ENCODE results near the gene TDP2.

The TDP2 gene

DNA sequence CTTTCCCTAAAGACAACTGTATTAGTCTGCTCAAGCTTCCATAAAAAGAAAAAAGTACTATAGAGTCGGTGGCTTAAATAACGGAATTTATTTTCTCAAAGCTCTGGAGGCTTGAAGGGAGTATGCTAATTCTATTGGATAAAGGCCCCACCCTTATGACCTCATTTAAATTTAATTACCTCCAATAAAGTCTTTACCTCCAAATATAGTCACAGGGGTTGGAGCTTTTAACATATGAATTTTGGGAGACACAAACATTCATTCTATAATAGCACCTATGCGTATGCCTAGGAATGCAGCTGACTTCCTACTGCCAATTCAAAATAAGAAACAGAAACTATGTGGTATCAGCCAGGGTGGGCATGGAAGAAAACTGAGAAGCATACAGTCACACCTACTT, 46.1 kb downstream of the TDP2 start:
- TF ChIP-seq, protein P1, sequence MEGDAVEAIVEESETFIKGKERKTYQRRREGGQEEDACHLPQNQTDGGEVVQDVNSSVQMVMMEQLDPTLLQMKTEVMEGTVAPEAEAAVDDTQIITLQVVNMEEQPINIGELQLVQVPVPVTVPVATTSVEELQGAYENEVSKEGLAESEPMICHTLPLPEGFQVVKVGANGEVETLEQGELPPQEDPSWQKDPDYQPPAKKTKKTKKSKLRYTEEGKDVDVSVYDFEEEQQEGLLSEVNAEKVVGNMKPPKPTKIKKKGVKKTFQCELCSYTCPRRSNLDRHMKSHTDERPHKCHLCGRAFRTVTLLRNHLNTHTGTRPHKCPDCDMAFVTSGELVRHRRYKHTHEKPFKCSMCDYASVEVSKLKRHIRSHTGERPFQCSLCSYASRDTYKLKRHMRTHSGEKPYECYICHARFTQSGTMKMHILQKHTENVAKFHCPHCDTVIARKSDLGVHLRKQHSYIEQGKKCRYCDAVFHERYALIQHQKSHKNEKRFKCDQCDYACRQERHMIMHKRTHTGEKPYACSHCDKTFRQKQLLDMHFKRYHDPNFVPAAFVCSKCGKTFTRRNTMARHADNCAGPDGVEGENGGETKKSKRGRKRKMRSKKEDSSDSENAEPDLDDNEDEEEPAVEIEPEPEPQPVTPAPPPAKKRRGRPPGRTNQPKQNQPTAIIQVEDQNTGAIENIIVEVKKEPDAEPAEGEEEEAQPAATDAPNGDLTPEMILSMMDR (IDR thresholded peaks at IDR 0.05; ENCODE audit: low read depth, low read length) = no peak
- no peak for DNase-seq (ENCODE audit: extremely low read depth, low read depth)

DNA sequence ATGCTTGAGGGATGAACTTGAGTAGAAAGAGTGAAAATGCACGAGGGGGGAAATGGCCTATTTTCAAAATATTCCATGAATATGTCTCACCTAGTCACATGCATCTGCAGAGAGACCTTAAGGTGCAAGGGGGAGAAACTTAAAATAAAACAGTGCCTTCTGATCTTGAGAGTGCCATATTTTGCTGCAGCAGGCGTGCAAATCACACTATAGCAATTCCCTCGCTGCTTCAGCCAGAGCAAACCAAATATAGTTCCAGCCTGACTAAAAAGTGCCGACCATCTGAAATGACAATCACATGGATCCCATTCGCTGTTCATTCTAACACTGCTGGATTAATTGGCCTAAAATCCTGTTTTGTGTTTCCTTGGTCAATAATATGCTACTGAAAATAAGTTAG, 47.0 kb downstream of the TDP2 start:
- TF ChIP-seq, protein P1 (IDR thresholded peaks at IDR 0.05; ENCODE audit: low read depth, low read length) = no peak
- no peak for DNase-seq (ENCODE audit: extremely low read depth, low read depth)

DNA sequence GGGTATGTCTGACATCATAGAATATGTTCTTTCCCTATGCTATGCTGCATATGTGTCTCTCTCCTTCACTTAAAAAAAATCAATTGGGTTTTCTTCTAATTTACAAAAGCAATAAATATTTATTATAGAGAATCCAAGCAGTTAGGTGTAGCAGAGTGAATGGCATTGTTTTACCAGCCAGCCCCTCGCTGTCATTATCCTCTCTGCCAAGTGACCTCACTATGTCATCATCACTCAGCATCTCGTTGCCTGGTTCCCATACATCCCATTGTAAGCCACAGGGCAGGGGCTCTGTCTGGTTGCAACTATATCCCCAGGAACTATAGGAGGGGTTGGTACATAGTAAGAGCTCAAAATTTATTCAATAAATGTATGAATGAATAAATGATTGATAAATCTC, 52.1 kb downstream of the TDP2 start:
- no peak for DNase-seq (ENCODE audit: extremely low read depth, low read depth)
- TF ChIP-seq, protein P1 (IDR thresholded peaks at IDR 0.05; ENCODE audit: low read depth, low read length) = no peak

DNA sequence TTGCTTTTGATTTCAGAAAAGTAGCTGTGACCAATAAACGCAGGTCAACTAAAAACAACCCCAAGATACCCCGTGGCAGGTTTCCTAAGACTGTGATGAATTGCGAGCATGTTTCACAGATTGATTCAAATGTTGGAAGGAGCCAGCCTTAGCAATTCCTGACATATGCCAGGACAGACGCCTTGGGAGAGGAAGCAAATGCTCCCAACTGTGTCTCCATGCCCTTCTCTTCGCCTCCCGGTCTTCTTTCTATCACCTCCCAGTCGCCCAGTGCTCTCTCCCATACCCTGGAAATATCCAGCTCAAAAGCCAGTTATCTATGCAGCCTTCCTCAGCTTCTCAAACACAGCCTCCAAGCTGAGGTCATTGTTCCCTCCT, 52.7 kb downstream of the TDP2 start:
- DNase-seq (ENCODE audit: extremely low read depth, low read depth) = no peak
- TF ChIP-seq, protein P1 (IDR thresholded peaks at IDR 0.05; ENCODE audit: low read depth, low read length) = no peak

DNA sequence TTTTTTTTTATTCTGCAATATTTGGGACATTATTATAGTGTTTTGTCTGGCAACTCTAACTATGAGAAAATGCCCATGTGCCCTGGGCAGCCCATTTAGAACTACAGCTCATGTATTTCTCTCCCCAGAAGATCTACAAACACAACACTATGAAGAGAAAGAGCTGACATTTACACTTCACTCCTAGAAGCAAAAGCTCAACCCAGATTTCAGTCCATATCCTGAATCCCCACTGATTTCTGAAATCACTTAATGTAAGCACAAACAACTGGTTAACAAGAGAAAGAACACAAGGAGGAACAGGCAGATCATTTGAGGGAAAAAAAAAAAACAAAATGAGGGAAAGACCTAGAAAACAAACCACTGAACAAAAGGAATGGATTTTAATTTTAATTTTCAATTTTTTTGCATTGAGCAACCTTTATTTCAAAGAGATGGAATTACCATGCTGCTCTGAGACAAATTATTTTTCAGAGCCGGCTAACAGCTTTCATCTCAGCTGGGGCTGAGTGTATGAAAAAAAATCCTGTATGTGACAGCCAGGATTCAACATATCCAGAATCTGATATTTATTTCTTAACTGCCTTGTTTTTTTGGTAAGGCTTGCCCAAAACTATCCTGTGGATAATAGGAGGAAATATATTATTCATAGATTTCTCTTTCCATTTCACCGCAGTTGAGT, 53.2 kb downstream of the TDP2 start:
- no peak for DNase-seq (ENCODE audit: extremely low read depth, low read depth)
- TF ChIP-seq, protein P1 (IDR thresholded peaks at IDR 0.05; ENCODE audit: low read depth, low read length) = no peak

DNA sequence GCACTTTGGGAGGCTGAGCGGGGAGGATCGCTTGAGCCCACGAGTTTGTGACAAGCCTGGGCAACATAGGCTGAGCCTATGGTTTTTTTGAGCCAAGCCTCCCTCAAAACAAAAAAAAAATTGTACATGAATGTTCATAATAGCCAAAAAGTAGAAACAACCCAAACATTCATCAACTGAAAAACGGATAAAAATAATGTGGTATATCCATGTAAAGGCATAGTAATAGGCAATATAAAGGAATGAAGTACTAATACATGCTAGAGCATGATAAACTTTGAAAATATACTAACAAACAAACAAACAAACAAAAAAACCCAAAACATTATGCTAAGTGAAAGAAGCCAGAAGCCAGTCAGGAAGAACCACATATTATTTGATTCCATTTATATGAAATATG, 56.0 kb downstream of the TDP2 start:
- DNase-seq (ENCODE audit: extremely low read depth, low read depth) = no peak
- TF ChIP-seq, protein P1 (IDR thresholded peaks at IDR 0.05; ENCODE audit: low read depth, low read length) = no peak

DNA sequence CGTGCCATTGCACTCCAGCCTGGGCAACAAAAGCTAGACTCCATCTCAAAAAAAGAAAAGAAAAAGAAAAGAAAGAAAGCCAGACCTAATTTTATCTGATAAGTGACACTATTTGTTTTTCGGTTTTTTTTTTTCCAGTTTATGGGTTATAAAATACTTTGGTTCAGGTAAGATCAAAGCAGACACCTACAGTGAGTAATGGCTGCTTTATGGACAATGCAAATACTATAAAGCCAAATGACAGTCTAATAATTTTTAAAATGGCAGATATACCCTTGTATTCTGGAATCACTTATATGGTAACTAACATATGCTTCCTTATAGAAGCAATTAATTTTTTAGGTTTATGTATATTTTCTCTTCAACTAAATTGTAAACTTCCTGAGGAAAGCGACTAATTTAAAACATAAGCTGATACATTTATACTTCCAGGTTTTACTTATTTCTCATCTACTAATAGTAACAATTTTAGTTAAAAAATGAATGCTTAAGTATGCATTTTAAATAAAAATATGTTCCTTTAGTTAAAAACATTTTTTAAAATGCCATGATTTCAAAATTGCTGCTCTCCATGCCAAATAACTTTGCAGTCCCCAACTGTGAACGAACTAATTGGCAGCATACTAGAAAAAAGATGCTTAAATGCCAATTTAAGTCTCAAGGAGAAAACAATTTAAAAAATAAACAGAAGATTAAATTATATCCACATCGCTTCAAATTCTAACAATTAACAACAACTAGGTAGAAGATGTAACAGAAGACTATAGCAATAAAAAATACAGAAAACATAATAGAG, 59.2 kb downstream of the TDP2 start:
- TF ChIP-seq, protein P1 (IDR thresholded peaks at IDR 0.05; ENCODE audit: low read depth, low read length) = no peak
- DNase-seq (ENCODE audit: extremely low read depth, low read depth) = no peak

All from AG09319 (cell line).